Hematopoietic multipotent progenitor cell treated with erythropoietin and hydrocortisone succinate and interleukin-3 and kit ligand, for 17 days (in vitro differentiated cells): ENCODE data around the gene GRID1.
"Not testable (repeated sequence)": the region's sequence is repeated elsewhere in the genome, so short reads cannot be mapped to it uniquely, and the experiment has no call there.

Experiments
- DNase-seq: peaks from one replicate; pipeline ENCODE4 v3.0.0-alpha.2; 2015; ENCODE audit warnings: low spot score

GRID1 gene

GRCh38 chr10:86191686-86192085 is 174.9 kb downstream of the GRID1 start:
- DNase-seq: no peak

- DNase-seq: no peak
Observed at GRCh38 chr10:86191166-86191565, 175.4 kb downstream of the GRID1 start.

GRCh38 chr10:86190291-86190690 is 176.3 kb downstream of the GRID1 start:
- no peak for DNase-seq

GRCh38 chr10:86189891-86190290 is 176.7 kb downstream of the GRID1 start:
- DNase-seq: no peak

DNA sequence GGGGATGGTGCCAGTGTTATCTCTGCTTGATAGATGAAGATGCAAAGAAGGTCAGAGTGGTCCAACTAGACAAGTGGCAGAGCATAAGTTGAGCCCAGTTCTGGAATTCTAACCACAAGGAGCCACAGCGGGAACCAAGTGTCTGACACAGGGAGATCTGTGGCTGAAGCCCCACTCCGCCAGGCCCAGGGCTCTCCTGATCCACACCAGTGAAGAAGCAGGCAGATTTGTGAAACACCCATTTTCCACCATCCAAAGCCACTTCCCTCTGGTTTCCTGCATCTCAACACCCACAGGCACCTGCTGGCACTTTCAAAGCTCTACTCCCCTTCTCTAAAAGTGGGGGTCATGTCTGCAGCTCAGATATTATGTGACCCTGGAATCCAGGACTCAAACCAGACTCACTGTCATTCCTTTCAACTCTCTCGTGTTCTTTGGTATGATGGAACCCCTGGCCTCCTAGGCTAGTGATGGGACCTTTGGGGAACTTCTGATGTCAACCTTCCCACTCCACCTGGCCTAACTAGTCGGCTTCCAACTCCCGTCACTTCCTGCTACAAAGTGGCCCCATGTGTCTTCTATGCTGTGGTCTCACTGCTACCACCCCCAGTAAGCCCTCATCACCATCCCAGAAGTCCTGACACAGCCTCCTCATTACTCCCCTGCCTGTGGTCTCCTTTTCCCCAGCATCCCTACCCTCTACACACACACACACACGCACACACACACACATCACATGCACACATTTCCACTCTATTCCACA is 177.6 kb downstream of the GRID1 start:
- no peak for DNase-seq

GRCh38 chr10:86188326-86188725 is 178.3 kb downstream of the GRID1 start:
- no peak for DNase-seq

- no peak for DNase-seq
Observed at GRCh38 chr10:86187499-86188239, 178.9 kb downstream of the GRID1 start.

GRCh38 chr10:86186633-86187032 is 180.0 kb downstream of the GRID1 start:
- no peak for DNase-seq

- DNase-seq: no peak
Observed at GRCh38 chr10:86182595-86182994, 184.0 kb downstream of the GRID1 start.

DNA sequence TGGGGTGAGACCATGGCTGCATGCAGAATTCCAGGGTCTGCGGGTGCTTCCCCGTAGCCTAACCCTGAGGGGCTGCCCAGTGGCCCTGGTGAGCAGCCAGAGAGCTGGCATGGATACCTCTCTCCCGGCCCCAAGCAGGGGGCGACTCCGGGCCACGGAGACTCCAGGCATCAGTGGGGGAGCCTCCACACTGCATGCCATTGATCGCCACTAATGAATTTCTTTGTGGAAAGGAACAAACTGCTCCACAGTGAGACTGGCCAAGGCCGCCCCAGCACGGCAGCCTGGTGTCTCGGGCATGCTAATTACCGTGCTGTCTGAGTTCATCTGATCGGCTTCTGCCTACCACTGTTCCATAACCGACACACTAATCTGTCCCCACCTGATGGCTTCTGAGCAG is 184.4 kb downstream of the GRID1 start:
- no peak for DNase-seq

DNA sequence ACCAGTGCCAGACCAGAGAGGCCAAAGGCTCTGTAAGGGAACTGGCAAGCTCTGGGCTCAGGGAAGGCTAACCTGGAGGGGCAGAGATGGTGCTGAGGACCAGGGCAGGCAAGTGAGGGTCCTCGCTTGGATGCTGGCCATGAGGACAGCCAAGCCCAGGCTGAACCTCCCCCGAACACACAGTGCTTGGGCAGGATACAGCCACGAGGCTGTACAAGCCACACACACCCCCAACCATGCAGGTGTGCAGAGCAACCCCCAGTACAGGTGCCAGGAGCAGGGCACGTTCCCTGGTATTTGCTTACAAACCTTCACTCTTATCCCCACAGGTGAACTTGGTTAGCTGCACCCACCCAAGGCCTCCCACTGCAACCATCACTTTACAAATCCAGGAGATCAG is 185.7 kb downstream of the GRID1 start:
- DNase-seq: no peak

- DNase-seq: no peak
Observed at GRCh38 chr10:86179961-86180360, 186.6 kb downstream of the GRID1 start.

DNA sequence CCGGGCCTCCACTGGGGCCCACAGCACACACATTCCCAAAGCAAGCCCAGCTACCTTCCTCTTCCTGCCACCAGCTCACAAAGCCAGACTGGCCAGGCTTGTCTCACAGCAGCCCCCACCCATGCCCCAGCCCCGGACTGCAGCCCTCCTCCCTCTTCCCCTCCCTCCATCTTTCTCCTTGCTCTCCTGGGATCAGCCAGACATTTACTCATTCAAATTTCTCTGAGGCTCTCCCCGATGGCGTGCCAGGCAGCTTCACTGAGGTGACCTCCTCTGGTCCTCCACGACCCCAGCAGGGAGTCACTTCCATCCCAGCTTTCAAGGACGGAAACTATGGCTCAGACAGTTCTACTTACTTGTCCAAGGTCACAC is 187.5 kb downstream of the GRID1 start:
- DNase-seq: no peak

- DNase-seq: no peak
Observed at GRCh38 chr10:86178401-86179152, 188.0 kb downstream of the GRID1 start.

DNA sequence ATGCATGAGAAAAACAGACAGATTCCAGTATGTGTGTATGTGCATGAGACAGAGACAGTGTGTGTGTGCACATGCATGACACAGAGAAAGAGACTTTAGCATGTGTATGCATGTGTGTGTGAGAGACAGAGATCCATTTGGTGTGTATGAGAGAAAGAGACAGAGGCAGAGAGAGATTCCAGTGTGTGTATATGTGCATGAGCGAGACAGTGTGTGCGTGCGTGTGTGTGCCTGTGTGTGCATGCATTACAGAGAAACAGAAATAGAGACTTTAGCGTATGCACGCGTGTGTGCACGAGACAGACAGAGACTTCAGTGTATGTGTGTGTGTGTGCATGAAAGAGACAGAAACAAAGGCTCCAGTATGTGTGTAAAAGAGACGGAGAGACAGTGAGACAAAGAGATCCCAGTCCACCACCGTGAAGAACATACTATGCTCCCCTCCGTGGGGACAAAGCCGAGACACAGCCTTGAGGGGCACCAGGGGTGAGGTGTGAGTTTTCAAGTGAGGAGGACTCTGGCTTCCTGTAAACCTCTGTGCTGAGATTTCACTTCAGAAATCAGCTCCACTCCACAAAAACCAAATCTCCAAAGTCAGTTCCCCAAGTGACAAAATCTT is 188.9 kb downstream of the GRID1 start:
- DNase-seq: no peak

GRCh38 chr10:86176850-86177536 is 189.6 kb downstream of the GRID1 start:
- no peak for DNase-seq

DNA sequence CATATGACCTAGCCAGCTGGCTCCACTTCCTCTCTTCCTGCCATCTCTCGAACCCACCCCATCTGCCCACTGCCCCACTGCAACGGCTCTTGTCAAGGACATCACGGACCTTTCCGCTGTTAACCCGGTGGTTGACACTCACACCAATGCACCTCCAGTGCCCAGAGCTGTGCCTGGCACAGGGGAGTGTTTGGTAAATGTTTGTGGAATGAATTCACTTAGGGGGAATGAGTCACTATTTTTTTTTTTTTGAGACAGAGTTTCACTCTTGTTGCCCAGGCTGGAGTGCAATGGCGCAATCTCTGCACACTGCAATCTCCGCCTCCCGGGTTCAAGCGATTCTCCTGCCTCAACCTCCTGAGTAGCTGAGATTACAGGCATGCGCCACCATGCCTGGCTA is 191.1 kb downstream of the GRID1 start:
- not testable (repeated sequence) for DNase-seq

GRCh38 chr10:86172301-86172700 is 194.3 kb downstream of the GRID1 start:
- no peak for DNase-seq

- no peak for DNase-seq
Observed at GRCh38 chr10:86170255-86171108, 196.1 kb downstream of the GRID1 start.

DNA sequence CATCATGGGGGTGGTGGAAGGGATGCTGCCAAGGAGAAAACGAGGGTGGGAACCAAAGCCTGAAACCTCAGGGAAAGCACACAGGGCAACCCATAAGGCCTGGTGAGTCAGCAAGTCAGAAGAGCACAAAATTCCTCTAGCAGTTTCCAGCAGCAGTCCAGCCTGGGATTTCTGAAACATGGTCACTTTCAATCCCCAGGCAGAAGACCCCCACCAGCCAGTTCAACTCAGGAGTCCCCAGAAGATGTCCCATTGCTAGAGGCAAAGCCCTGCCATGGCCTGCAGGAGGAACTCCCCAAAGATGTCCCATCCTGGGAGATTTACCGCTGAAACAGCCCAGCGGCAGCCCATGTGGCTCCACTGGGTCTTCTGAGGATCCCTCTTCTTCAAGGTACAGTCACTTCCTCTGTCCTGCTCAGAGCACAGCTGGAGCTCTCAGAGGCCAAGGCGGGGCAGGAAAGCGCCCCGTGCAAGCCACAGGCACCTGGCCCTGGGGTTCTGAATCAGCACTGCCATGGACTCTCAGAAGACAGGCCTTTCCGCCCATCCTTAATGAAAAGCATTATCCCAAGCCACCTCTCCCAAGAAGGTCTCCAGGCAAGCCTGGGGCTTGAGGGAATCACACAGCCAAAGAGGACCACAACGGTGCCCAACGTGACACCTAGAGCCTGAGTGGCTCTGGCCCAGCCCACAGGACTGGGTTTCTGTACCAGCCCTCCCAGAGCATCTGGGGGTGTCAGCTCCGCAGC is 196.9 kb downstream of the GRID1 start:
- DNase-seq: no peak
